Progenitor cell of endocrine pancreas (in vitro differentiated cells): ENCODE data around the gene SAFB2. TPM values are rescaled to one million over a fixed set of nuclear protein-coding genes. Genes with fewer than 3 reads are reported as not detected.

Experiments
- DNase-seq: peaks from one replicate; pipeline ENCODE4 v3.0.0; 2021; ENCODE audit warnings: low spot score; ENCODE audit not compliant: unreplicated experiment
- H3K27ac Mint-ChIP-seq: 2 replicates; pipeline ENCODE4 v1.8.0; 2021; ENCODE audit warnings: mild to moderate bottlenecking, moderate library complexity, mixed read lengths
- H3K27me3 Mint-ChIP-seq: 2 replicates; pipeline ENCODE4 v1.8.0; 2021; ENCODE audit warnings: mixed read lengths
- H3K36me3 Mint-ChIP-seq: 2 replicates; pipeline ENCODE4 v1.8.0; 2022; ENCODE audit warnings: mixed read lengths; ENCODE audit not compliant: insufficient read depth
- H3K4me1 Mint-ChIP-seq: 2 replicates; pipeline ENCODE4 v1.8.0; 2021; ENCODE audit warnings: low read depth, mixed read lengths
- H3K4me3 Mint-ChIP-seq: 2 replicates; pipeline ENCODE4 v1.8.0; 2021; ENCODE audit warnings: low read depth, mild to moderate bottlenecking, moderate library complexity, mixed read lengths
- H3K9me3 Mint-ChIP-seq: 2 replicates; pipeline ENCODE4 v1.8.0; 2021; ENCODE audit warnings: low read depth, mixed read lengths
- total RNA-seq: library from RNA; stranded (reverse); gene quantifications from 2 replicates; pipeline ENCODE4 v1.2.1, GENCODE V29; 2021
- TF ChIP-seq, protein P1 (sequence below): fragments of 200-600 bp; sonication (generic); IDR thresholded peaks from one replicate; pipeline ENCODE4 v1.5.0; 2021; ENCODE audit warnings: antibody characterized with exemption, mild to moderate bottlenecking; ENCODE audit not compliant: unreplicated experiment

Gene SAFB2
- total RNA-seq, 1 donor from 2014 or later, result 107 TPM

DNA sequence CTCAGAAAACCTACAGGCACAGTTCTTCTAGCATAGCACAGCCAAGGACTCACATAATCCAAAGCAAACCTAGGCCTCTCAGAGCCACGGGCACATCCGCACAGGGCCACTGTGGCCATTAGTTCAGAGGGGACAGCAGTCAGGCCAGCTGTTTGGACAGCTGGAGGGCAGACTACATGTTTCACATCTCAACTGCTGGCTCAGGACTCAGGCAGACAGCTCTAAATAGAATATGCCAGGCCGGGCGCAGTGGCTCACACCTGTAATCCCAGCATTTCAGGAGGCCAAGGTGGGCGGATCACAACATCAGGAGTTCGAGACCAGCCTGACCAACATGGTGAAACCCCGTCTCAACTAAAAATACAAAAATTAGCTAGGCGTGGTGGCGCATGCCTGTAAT, 26.8 kb downstream of the SAFB2 start:
- Mint-ChIP-seq H3K4me1 (no peaks in the 10 kb centered on the region), H3K27ac (no peak overlapping the region), H3K9me3 (no peaks in the 10 kb centered on the region), H3K27me3 (no peaks in the 10 kb centered on the region), H3K36me3 (peaks cover 35% of the 10 kb centered on the region), H3K4me3 (no peak overlapping the region)
- TF ChIP-seq, protein P1, sequence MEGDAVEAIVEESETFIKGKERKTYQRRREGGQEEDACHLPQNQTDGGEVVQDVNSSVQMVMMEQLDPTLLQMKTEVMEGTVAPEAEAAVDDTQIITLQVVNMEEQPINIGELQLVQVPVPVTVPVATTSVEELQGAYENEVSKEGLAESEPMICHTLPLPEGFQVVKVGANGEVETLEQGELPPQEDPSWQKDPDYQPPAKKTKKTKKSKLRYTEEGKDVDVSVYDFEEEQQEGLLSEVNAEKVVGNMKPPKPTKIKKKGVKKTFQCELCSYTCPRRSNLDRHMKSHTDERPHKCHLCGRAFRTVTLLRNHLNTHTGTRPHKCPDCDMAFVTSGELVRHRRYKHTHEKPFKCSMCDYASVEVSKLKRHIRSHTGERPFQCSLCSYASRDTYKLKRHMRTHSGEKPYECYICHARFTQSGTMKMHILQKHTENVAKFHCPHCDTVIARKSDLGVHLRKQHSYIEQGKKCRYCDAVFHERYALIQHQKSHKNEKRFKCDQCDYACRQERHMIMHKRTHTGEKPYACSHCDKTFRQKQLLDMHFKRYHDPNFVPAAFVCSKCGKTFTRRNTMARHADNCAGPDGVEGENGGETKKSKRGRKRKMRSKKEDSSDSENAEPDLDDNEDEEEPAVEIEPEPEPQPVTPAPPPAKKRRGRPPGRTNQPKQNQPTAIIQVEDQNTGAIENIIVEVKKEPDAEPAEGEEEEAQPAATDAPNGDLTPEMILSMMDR, result no peak
- DNase-seq, result no peak

DNA sequence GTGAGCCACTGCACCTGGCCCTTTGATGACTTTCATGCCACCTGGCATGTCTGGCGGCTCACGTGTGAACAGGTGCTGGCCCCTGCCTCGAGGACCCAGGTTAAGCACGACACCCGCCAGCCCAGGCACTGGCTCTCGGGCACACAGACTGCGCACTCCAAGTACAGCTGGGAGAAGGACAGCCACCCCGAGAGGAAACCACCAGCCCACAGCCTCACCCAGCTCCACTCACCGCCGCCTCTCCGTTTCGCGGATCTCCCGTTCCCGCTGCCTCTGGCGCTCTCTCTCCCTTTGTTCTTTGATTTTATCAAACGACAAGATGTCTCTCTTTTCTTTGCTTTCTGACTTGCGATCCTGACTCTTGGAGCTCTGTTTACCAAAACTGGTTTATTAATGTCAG, 27.4 kb downstream of the SAFB2 start:
- H3K4me3 Mint-ChIP-seq, result no peak overlapping the region
- H3K4me1 Mint-ChIP-seq, result no peaks in the 10 kb centered on the region
- no peak for DNase-seq
- no peaks in the 10 kb centered on the region for H3K9me3 Mint-ChIP-seq
- H3K27me3 Mint-ChIP-seq, result no peaks in the 10 kb centered on the region
- TF ChIP-seq, protein P1, result no peak
- peaks cover 32% of the 10 kb centered on the region for H3K36me3 Mint-ChIP-seq
- H3K27ac Mint-ChIP-seq, result no peak overlapping the region

DNA sequence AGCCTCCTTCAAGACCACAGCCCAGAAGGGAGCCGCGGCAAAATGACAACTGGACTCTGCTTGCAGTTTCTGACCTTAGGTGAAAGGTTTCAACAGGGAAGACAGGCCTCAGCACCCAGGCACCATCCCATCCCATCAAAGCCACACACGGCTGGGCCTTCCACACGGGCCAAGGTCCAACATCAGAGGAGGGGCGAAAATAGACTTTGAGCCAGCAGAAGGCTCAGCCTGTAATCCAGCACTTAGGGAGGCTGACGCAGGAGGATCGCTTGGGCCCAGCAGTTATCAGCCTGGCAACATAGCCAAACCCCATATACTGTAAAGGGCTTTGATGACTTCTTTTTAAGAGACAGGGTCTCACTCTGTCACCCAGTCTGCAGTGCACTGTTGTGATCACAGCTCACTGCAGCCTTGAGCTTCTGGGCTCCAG, 28.0 kb downstream of the SAFB2 start:
- Mint-ChIP-seq H3K4me3 (no peak overlapping the region), H3K27me3 (no peaks in the 10 kb centered on the region), H3K36me3 (peaks cover 31% of the 10 kb centered on the region), H3K4me1 (no peaks in the 10 kb centered on the region), H3K9me3 (no peaks in the 10 kb centered on the region), H3K27ac (no peak overlapping the region)
- DNase-seq, result no peak
- TF ChIP-seq, protein P1, result no peak

DNA sequence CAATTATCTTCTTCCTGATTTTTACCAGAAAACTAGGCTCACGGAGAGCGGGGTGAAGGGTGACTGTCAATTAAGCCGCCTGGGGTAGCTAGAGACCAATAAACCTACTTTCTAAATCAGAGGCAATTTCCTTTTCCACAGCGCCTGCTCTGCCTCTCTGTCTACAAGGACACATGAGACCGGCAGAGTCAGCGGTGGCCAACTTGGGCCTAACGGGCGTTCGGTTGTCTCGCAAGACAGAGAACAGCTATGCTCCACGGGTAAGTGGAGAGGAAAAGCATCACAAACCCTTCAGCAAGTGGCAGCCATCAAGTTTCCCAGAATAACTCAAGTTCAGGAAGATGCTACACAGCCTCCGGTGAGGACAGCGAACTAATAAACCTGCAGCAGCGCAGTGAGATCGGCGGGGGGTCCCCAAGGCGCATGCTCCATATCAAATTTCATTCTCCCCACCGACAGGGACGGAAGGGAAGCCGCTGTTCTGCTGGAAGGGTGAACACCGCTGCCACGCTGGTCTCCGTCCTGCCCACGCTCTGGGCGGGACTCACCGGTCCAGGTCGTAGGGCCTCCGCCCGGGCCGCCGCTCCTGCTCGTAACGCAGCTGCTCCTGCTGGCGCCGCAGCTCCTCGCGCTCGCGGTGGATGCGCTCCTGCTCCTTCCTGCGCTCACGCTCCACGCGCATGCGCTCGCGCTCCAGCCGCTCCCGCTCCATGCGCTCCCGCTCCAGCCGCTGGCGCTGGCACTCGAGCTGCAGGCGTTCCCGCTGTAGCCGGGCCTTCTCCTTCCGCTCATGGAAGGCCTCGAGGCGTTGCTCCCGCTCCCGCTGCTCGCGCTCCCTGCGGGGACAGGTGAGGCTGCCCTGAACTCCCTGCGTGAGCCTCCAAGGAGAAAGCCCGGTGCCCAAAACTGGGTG, 29.0 kb downstream of the SAFB2 start:
- no peak for DNase-seq
- peaks cover 27% of the 10 kb centered on the region for H3K36me3 Mint-ChIP-seq
- H3K27ac Mint-ChIP-seq, result no peak overlapping the region
- no peaks in the 10 kb centered on the region for H3K9me3 Mint-ChIP-seq
- H3K27me3 Mint-ChIP-seq, result no peaks in the 10 kb centered on the region
- H3K4me3 Mint-ChIP-seq, result no peak overlapping the region
- TF ChIP-seq, protein P1, result no peak
- H3K4me1 Mint-ChIP-seq, result no peaks in the 10 kb centered on the region

DNA sequence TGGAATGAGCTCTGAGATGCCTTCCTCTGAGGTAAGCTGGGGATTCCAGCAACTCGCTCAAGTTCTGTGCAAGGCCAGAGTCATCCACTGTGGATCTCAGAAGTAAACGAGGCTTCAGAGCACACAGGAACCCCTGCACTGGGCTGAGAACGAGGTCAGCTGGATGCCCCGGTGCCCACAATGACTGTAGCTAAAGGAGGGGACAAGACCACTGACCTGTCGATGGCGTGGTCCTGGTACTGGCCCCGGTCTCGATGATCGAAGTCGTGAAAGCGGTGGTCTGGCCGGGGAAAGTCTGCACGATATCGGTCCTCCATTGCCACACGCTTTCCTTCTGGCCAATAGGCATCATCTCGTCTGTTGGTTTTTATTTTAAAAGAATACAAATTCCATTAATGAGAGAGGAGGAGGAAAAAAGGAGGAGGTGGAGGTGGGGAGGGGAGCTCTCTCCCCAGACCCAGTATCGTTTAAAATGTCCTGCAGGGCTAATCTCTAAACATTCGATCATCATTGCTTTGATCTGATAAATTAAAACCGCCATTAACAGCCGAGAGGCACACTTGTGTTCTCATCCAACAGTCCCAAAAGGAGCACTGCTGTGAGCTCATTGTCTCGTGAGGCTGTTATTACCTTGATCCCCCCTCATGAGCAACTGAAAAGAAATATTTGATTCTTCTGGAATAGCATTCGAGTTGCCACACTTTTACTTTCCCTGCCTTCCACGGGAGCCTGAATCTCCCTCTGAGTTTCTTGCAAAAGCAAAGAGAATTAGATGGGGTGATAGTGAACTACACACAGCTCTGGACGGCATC, 29.8 kb downstream of the SAFB2 start:
- no peak for DNase-seq
- no peaks in the 10 kb centered on the region for H3K4me1 Mint-ChIP-seq
- TF ChIP-seq, protein P1, result no peak
- no peak overlapping the region for H3K4me3 Mint-ChIP-seq
- H3K36me3 Mint-ChIP-seq, result peaks cover 25% of the 10 kb centered on the region
- H3K9me3 Mint-ChIP-seq, result no peaks in the 10 kb centered on the region
- no peak overlapping the region for H3K27ac Mint-ChIP-seq
- H3K27me3 Mint-ChIP-seq, result no peaks in the 10 kb centered on the region
